HTERT RPE-1 (cell line): ENCODE measurements around the gene EGLN1.
"Not testable (repeated sequence)": the region's sequence is repeated elsewhere in the genome, so short reads cannot be mapped to it uniquely, and the experiment has no call there.

Experiments used
- in situ Hi-C: fragments of 300-500 bp; cut with MboI; formaldehyde crosslinking; loops from 4 replicates; pipeline ENCODE4 v1.14.3; 2020; ENCODE audit warnings: low sequenced_read_pairs

EGLN1 gene

DNA sequence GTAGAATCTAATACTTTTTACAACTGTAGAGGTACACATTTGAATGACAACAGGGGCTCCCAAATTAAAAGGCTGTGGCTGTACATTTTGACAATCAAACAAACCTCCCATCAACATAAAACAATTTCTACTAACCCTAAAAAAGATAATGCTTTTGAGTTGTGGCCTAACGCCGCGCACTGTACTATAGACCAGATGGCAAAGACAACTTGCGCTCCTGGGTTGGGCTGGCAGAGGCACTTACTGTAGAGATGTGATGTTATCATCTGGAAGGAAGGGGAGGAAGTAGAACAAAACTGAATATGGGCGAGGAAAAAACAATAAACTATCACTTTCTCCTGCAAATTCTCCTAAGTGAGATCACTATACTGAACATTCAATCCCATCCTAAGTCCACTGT lies 57.9 kb downstream of the EGLN1 start:
- in situ Hi-C loops, result no loop called here

DNA sequence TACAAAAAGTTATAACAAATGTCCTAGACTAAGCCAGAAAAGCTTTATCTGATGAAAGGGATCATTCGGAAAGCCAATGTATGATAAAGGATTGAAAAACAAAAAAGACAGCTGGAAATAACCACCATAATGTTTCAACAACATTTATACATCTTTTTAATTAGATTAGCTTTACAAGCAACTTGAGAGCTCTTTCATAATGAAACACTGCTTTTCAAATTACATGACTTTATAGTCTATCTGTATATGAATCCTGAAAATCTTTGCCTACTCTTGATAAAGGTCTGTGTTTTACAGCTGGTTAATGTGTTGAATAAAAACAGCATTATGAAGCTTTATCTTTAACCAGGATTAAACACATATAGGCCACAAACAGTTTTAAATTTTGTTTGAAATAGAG lies 58.5 kb downstream of the EGLN1 start:
- in situ Hi-C loops, result no loop called here

DNA sequence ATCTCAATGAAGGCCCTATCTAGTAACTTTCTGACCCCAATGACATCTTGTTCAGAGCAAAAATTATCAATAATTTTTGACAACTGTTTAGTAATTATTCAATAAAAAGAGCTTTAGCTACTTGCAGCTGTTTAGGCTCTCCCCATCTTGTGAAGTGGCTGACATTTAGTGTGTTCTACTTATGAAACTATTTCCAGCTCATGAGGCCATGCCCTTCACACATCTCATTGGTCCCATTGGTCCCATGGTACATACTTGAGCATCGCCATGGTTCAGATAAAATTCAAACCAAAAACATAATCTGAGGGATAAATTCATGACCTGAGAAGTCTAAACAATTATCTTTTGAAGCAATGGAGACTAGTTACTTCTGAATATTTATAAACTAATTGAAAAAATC lies 59.8 kb downstream of the EGLN1 start:
- in situ Hi-C loops, result no loop called here

DNA sequence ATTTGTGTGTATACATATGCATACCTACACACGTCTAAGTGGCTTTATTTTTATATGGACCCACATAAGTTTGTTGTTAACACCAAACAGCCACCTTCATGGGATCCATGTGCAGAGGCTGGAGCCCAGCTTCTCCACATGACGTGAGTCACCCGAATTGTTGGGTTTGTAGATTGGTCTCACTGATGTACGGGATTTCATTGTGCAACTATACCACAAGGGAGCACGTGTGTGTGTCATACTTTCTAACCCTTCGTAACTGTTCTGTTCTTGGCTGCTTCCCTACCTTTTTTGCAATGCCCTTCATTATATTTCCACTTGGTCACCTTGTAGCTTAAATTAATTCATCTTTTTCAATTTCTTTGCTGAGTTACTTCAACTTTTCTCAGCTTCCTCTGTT lies 63.0 kb downstream of the EGLN1 start:
- in situ Hi-C loops, result no loop called here

DNA sequence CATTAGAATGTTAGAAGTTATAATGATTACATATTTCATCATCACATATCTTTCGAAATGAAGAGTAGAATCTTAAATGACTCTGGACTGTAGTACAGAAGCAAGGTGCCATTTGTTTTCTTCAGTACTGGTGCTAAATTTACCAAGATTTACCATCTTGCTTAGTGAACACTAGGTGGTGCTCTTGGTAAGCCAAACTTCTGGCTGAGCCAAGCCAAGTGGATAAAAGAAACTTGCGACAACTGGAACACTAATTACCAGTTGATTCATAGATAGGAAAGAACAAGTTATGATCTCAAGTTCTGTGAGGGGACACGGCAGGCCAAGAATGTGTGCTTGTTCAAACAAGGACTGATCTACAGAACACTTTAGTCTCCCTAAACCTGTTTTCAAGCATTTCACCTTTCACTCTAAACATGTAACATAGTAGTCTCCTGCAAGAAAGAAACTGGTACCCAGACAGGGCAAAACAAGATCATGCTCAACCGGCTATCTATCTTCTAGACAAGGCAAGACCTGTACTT lies 64.2 kb downstream of the EGLN1 start:
- in situ Hi-C loops, result no loop called here

DNA sequence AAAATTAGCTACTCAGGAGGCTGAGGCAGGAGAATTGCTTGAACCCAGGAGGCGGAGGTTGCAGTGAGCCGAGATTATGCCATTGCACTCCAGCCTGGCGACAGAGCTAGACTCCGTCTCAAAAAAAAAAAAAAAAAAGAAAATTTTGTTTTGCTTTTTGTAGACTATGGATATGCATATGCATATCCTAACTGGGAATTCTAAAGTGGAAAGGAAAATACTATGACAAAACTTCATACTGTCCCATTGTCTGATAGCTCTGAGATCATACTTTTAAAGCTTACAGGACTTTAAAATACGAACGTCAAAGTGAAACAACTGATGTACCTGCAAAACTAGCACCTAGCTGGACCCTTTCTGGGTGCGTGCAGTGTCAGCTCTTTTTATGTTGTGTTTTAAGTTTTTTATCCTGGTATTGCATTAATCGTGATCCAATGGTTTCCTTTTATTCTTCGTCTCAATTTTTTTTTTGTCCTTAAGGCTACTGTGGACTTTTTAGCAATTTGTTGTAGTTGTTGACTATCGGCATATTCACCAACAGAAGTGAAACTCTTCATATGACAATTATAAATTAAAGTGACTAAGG lies 64.8 kb downstream of the EGLN1 start:
- in situ Hi-C loops, result no loop called here

DNA sequence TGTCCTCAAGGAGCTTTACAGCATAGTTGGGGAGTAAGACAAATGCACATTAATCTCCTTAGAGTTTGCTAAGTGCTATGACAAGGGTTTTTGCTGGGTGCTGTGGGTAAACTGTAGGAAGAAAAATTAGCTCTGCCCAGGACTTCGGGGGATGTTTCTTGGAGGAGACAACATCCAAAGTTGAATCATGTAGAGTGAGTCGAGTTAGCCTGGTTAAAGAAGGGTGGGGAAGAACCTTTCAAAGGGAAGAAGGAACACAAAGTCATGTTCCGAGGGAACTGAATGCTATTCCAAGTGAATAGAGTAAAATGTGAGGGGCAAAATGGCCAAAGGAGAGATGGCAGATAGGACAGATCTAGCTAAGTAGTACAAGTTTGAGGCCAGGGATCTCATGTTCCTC lies 66.9 kb downstream of the EGLN1 start:
- in situ Hi-C loops, result no loop called here

DNA sequence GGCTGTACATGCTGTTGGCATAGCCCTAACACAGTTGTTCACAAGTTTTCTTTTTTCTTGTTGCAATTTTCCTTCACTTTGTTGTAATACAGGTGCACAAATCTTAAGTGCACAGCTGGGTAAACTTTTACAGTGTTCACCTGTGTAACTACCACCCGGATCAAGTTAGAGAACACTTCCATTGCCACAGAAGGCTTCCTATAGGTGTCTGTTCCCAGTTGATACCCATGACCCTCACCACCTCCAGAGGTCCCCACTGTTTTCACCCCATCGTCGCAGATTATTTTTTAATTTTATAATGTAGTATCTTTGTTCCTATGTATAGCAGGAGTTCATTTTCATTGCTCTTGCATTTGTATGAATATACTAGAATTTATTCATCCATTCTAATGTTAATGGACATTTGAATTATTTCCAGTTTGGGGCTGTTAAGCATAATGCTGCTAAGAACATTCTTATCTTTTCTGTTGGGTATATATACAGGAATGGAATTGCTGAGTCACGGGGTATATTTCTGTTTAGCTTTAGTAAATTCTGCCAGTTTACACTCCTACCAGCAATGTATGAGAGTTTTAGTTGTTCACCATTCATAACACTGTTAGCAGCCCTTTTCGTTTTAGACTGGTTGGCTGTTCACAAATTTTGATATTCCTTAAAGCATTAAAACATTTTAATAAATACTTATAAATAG lies 67.6 kb downstream of the EGLN1 start:
- in situ Hi-C loops, result no loop called here

DNA sequence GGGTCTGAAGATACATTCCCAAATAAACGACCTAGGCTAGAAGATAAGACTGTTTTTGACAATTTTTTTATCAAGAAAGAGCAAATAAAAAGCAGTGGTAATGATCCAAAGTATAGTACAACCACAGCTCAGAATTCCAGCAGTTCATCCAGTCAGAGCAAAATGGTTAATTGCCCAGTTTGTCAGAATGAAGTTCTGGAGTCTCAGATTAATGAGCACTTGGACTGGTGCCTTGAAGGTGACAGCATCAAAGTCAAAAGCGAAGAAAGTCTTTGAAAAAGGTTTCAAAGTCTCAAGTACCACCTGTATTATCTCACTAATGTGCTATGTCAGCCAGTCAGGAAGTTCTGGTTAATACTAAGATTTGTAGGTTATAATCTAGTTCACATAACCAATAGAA lies 69.0 kb downstream of the EGLN1 start:
- in situ Hi-C loops, result no loop called here

DNA sequence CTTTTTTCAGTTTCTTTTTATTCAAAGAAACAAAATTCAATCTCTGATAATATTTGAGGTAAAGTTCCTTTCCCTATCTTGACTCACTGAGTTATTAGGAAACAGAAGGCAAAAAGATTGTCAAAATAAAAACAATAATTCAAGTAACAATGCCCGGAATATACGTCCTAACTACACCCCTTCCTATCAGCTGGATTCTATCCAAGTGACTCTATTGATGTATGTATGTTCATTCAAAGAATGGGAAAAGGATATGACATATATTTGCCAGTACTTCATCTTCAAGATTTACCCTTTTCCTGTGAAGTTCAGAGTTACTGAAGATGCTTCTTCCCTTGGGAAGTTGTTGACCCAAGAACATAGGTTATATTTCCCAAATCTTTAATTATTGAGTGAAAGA lies 70.3 kb downstream of the EGLN1 start:
- in situ Hi-C loops, result no loop called here

DNA sequence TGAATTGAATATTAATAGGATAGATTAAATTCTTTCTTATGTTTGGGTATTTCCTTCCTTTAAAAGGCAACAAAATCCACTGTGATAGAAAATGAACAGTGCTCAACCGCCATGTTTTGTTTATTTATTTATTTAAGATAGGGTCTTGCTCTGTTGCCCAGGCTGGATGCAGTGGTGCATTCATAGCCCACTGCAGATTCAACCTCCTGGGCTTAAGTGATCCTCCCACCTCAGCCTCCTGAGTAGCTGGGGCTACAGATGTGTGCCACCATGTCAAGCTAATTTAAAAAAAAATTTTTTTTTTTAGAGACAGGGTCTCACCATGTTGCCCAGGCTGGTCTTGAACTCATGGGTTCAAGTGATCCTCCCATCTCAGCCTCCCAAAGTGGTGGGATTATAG lies 73.2 kb downstream of the EGLN1 start:
- in situ Hi-C loops, result not testable (repeated sequence)

DNA sequence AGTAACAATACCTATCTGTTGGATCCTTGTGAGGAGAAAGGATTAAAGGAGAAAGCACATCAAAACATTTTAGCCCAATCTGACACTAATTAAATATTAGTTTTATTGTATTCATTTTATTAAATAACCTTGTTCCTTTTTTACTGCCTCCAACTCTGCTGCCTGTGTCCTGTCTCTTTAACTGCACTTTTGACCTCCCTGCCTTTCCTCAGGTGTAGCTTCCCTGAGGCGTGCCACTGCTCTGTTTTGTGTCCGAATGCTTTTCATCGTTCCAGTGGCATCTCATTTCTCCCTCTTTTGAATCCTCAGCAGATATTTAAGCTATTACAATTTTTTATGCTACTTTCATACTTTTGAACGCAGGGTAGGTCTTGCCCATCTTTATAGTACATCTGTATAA lies 73.6 kb downstream of the EGLN1 start:
- in situ Hi-C loops, result no loop called here

DNA sequence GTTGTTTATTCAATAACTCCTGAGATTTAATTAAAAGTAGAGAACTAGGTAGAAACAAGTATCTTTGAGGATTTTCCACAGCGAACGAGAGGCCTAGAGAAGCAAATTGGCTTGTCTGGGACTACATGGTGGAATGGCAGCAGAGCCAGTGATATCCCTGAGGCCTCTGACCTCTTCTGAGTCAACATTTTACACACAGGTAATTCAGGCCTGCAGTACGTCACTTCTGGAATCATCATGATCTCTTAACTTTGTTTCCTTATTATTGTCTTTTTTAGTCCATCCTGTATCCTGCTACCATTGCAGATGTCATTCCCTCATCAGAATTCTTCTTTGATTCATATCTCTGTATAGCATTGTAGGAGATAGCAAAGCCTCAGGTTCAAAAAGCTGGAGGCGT lies 74.1 kb downstream of the EGLN1 start:
- in situ Hi-C loops, result no loop called here

DNA sequence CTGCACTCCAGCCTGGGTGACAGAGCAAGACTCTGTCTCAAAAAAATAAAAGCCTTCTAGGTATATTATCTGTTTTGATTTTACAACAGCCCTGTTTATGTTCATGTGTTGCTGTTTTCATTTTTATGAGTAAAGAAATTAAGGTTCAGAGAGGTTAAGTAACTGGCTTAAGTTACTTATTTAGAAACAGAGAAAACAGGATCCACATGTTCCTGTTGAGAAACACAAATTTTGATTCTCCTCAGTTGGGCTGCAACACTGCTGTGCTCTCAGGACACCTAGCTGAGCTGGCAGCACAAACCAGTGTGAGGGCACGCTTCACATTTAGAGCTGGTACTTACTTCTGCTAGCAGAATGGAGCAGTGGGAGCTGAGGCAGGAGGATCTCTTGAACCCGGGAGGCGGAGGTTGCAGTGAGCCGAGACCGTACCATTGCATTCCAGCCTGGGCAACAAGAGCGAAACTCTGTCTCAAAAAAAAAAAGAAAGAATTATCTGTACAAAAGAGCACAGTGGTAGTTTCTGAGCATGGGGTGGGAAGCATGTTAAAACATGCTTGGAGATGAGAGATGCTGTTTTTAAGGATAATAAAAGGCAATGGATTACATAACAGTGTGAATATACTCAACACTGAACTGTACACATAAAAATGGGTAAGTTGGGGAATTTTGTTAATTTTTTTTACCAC lies 81.6 kb downstream of the EGLN1 start:
- in situ Hi-C loops, result no loop called here

DNA sequence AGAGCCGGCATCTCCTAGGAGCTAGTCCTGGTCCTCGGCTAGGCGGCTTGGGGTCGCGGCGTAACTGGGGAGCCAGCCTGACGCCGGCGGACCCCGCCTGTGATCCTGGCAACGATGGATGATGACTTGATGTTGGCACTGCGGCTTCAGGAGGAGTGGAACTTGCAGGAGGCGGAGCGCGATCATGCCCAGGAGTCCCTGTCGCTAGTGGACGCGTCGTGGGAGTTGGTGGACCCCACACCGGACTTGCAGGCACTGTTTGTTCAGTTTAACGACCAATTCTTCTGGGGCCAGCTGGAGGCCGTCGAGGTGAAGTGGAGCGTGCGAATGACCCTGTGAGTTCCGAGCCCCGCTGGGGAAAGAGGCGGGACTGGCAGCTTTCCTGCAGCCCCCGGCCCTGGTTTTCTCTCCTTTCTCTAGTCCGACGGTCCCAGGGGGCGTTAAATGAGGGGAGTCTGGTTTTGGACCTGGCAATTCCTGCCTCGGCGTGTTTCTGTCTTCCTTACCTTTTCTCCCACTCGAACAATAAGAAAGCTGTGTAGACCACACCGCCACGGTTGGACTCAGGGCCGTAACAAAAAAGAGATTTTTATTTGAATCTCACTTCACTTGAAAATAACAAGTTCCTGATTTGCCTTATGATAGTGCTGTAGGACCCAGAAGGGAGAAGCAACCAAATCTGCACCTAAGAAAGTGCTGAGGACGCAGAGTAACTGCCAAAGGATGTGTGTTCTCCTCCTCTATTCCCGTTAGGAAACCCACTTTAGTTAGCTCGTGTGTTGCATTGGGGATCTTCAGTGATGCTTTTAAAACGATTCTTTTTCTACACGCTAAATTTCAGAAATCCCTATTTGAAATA lies 83.6 kb downstream of the EGLN1 start, which contains the start of gene SPRTN:
Gene SPRTN (plus strand): TSS at position 24 of the 859 bp plus-strand sequence. CDS start 91 bp downstream, at position 115.
- in situ Hi-C loops, result no loop called here

DNA sequence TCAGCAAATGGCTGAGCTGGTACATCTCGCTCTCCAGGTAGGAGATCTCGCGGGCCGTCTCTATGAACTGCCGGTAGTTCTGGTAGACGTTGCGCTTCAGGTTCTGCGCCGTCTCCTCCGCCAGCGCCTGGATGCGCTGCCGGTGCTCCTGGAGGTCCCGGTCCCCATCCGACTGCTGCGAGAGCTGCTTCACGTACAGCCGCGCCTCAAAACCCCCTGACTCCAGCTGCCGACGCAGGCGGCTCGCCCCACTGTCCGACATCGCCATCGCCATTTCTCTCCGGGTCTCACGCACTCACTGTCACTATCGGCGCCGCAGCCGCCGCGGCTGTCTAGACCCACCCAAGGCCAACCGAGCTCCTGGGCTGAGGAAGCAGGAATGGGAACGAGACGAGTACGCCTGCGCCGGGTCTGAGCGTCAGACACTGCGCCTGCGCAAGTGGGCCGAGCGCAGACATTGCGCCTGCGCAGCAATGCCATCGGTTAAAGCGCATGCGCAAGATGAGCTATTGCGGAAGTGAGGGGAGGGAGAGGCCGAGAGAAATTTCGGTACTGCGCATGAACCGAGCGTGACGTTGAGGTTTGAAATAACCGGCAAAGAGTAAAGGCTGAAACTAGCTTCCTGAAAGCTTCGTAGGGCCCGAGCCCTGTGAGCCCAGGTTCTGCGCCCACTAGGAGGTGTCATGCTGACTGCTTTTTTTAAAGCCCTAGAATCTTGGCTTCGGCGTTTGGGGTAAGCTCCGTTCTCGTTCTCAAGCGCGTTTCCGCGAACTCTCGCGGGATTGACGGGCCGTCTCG lies 84.4 kb downstream of the EGLN1 start, which contains the start of gene EXOC8:
Gene EXOC8 (minus strand): TSS at position 381 of the 798 bp plus-strand sequence. CDS start 107 bp downstream, at position 274.
- in situ Hi-C loops, result no loop called here

DNA sequence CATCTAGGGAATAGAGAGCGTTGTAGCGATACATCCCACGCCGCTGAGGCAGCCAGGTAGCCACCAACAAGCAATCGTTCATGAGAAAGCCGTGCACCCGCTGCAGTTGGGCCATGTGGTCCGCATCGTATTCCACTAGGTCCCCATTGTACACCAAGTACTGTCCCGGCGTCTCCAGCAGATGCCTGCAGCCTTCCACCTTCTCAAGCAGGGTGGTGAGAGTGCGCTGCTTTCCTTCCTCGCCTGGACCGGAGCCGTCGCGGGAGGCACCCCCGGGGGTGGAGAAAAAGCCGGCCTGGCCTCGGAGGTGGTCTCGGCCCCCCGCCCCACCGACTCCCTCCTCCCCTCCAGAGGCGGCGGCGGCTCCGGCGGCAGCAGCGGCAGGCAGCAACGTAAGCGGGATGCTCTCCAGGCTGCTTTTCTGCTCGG lies 85.0 kb downstream of the EGLN1 start:
- in situ Hi-C loops, result no loop called here

DNA sequence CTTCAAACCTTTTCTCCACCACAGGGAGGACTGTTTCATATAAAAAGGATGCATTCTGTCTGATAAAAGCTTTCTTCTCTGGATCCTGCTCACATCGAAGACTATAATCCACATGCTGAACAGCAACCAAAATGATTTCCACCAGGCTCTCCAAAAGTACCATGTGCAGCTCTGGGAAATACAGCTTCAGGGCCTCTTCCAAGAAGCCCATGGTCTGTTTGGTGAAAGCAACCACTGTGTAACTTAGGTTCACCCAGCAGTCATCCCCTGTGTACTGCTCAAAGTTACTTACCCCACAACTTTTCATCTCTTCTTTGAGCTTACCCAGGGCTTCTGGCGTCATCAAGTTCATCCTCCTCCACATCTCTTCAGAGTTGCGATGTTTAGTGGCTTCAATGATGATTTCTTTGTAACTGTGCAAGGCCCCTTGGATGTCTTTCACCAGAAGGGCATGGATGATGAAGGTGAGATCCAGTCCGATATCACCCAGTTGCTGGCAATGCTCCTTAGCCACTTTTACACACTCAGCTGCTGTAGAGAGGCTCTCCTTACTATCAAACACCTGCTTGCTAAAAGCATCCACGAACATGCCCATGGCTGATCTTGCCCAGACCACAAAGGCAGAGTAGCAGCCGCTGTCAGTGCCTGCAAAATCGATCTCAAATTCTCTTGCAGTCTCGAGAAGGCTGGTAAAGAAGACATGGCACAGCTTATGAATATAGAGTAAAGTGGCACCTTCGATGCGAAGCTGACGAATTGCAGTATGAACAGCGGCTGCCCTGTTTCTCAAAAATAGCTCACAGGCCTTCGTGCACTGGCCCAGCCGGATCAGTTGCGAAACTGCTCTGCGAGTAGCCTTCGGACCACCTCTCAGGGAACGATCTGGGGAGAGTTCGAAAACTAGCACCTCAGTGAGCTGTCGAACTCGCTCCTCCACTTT lies 86.2 kb downstream of the EGLN1 start:
- in situ Hi-C loops, result no loop called here

DNA sequence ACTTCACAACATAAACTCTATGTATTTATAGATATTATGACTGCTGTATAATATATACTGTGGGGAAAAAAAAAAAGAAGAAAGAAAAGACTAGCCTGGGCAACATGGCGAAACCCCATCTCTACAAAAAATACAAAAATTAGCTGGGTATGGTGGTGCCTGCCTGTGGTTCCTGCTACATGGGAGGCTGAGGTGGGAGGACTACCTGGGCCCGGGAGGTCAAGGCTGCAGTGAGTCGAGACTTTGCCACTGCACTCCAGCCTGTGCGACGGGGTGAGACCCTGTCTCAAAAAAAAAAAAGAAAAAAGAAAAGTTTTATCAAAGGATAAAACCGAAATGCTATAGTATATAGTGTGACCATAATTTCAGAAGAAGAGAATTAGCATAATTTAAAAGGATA lies 87.1 kb downstream of the EGLN1 start:
- in situ Hi-C loops, result no loop called here
